Activated T-cell treated with anti-CD3 and anti-CD28 coated beads, Interleukin-2, amount 50 U/mL, for 48 hours (primary cell): Measurements from ENCODE around the gene DLG2.

Source experiments
- DNase-seq, 2 experiments: peaks; one replicate each; pipeline ENCODE4 v3.0.0-alpha.2; 2020

DLG2 gene

GRCh38 chr11:84297570-84297969 is 1329.6 kb downstream of the DLG2 start:
- no peak for DNase-seq

GRCh38 chr11:84295815-84296214 is 1331.3 kb downstream of the DLG2 start:
- no peak for DNase-seq

GRCh38 chr11:84292955-84293354 is 1334.2 kb downstream of the DLG2 start:
- DNase-seq, result no peak

GRCh38 chr11:84292006-84292405 is 1335.1 kb downstream of the DLG2 start:
- DNase-seq, result no peak

- DNase-seq, result no peak
Measured at GRCh38 chr11:84290647-84291046, 1336.5 kb downstream of the DLG2 start.

GRCh38 chr11:84289381-84289906 is 1337.7 kb downstream of the DLG2 start:
- no peak for DNase-seq

- no peak for DNase-seq
Measured at GRCh38 chr11:84273541-84273940, 1353.6 kb downstream of the DLG2 start.

GRCh38 chr11:84270466-84270865 is 1356.7 kb downstream of the DLG2 start:
- no peak for DNase-seq

GRCh38 chr11:84264066-84264465 is 1363.1 kb downstream of the DLG2 start:
- no peak for DNase-seq

GRCh38 chr11:84261707-84262106 is 1365.4 kb downstream of the DLG2 start:
- DNase-seq, result no peak

GRCh38 chr11:84260862-84261261 is 1366.3 kb downstream of the DLG2 start:
- no peak for DNase-seq

GRCh38 chr11:84256618-84257017 is 1370.5 kb downstream of the DLG2 start:
- no peak for DNase-seq

- no peak for DNase-seq
Measured at GRCh38 chr11:84255483-84255882, 1371.7 kb downstream of the DLG2 start.

GRCh38 chr11:84250834-84251613 is 1376.1 kb downstream of the DLG2 start:
- no peak for DNase-seq

GRCh38 chr11:84249344-84250135 is 1377.6 kb downstream of the DLG2 start:
- DNase-seq, result no peak

- DNase-seq, result no peak
Measured at GRCh38 chr11:84247926-84248325, 1379.2 kb downstream of the DLG2 start.

- no peak for DNase-seq
Measured at GRCh38 chr11:84247129-84247528, 1380.0 kb downstream of the DLG2 start.

GRCh38 chr11:84243629-84244263 is 1383.4 kb downstream of the DLG2 start:
- DNase-seq, result no peak

GRCh38 chr11:84241343-84242131 is 1385.6 kb downstream of the DLG2 start:
- no peak for DNase-seq

- DNase-seq, result no peak
Measured at GRCh38 chr11:84240847-84241246, 1386.3 kb downstream of the DLG2 start.

- no peak for DNase-seq
Measured at GRCh38 chr11:84236436-84236835, 1390.7 kb downstream of the DLG2 start.

- no peak for DNase-seq
Measured at GRCh38 chr11:84234462-84235202, 1392.5 kb downstream of the DLG2 start.
